GM23338 (cell line): ENCODE results near the gene TIMM17A. TPM values are rescaled to one million over a fixed set of nuclear protein-coding genes. Genes with fewer than 3 reads are reported as not detected.

Experiments
- ATAC-seq: fragments of 200-7000 bp; cut with Tn5 transposase; 3 replicates; pipeline ENCODE4 v1.9.1; 2020
- DNase-seq: peaks from one replicate; pipeline ENCODE4 v3.0.0-alpha.2; 2015; ENCODE audit warnings: low spot score
- H2AFZ ChIP-seq: fragments of 200-600 bp; sonication (generic); 2 replicates; pipeline ENCODE4 v1.8.0; 2016; ENCODE audit warnings: antibody characterized with exemption, mild to moderate bottlenecking, moderate library complexity
- H3F3A ChIP-seq: fragments of 200-600 bp; sonication (generic); replicated peaks from 2 replicates; pipeline ENCODE4 v1.8.0; 2017; ENCODE audit warnings: antibody characterized with exemption, mixed run types, low read depth
- H3K27ac ChIP-seq: fragments of 200-600 bp; sonication (generic); 2 replicates; pipeline ENCODE4 v1.6.1; 2016; ENCODE audit warnings: low read depth
- H3K27me3 ChIP-seq: fragments of 200-600 bp; sonication (generic); 2 replicates; pipeline ENCODE4 v1.8.0; 2016; ENCODE audit warnings: mild to moderate bottlenecking, mixed run types, moderate library complexity; ENCODE audit not compliant: insufficient read depth
- H3K36me3 ChIP-seq: fragments of 200-600 bp; sonication (generic); 2 replicates; pipeline ENCODE4 v1.8.0; 2016; ENCODE audit warnings: mild to moderate bottlenecking; ENCODE audit not compliant: insufficient read depth
- H3K4me1 ChIP-seq: fragments of 200-600 bp; sonication (generic); 2 replicates; pipeline ENCODE4 v1.8.0; 2016; ENCODE audit warnings: mild to moderate bottlenecking, moderate library complexity; ENCODE audit not compliant: insufficient read depth
- H3K4me2 ChIP-seq: fragments of 200-600 bp; sonication (generic); 2 replicates; pipeline ENCODE4 v1.7.1; 2017; ENCODE audit warnings: mixed run types
- H3K4me3 ChIP-seq: fragments of 200-600 bp; sonication (generic); 2 replicates; pipeline ENCODE4 v1.6.1; 2016; ENCODE audit warnings: mixed run types
- H3K79me2 ChIP-seq: fragments of 200-600 bp; sonication (generic); replicated peaks from 2 replicates; pipeline ENCODE4 v1.8.0; 2017; ENCODE audit warnings: mild to moderate bottlenecking; ENCODE audit not compliant: insufficient read depth
- H3K9me2 ChIP-seq: fragments of 200-600 bp; sonication (generic); 2 replicates; pipeline ENCODE4 v1.8.0; 2017; ENCODE audit not compliant: insufficient read depth
- H4K20me1 ChIP-seq: fragments of 200-600 bp; sonication (generic); replicated peaks from 2 replicates; pipeline ENCODE4 v1.8.0; 2017; ENCODE audit warnings: mild to moderate bottlenecking; ENCODE audit not compliant: insufficient read depth
- H3K27ac Mint-ChIP-seq: 2 replicates; pipeline ENCODE4 v1.8.0; 2020; ENCODE audit warnings: inconsistent platforms, mild to moderate bottlenecking, moderate library complexity, mixed read lengths
- H3K27me3 Mint-ChIP-seq: 3 replicates; pipeline ENCODE4 v1.8.0; 2022; ENCODE audit warnings: low read depth, mild to moderate bottlenecking, moderate library complexity, mixed read lengths, inconsistent platforms; ENCODE audit not compliant: insufficient read depth, poor library complexity
- H3K36me3 Mint-ChIP-seq: 3 replicates; pipeline ENCODE4 v1.8.0; 2021; ENCODE audit warnings: low read depth, mild to moderate bottlenecking, inconsistent platforms, moderate library complexity, mixed read lengths
- H3K4me1 Mint-ChIP-seq: 3 replicates; pipeline ENCODE4 v1.8.0; 2020; ENCODE audit warnings: mild to moderate bottlenecking, inconsistent platforms, mixed read lengths
- H3K4me3 Mint-ChIP-seq: 3 replicates; pipeline ENCODE4 v1.8.0; 2021; ENCODE audit warnings: moderate library complexity, mild to moderate bottlenecking, inconsistent platforms, mixed read lengths
- H3K9me3 Mint-ChIP-seq: 3 replicates; pipeline ENCODE4 v1.8.0; 2020; ENCODE audit warnings: moderate library complexity, mild to moderate bottlenecking, inconsistent platforms, mixed read lengths
- CREB1 ChIP-seq: fragments of 250-450 bp; sonication (Bioruptor Pico); IDR thresholded peaks from 2 replicates; pipeline ENCODE4 v1.5.0; 2020; ENCODE audit warnings: low read depth, mild to moderate bottlenecking, moderate library complexity
- EZH2 ChIP-seq: fragments of 200-600 bp; sonication (generic); IDR thresholded peaks from one replicate; pipeline ENCODE4 v1.8.0; 2017; ENCODE audit warnings: antibody characterized with exemption, mild to moderate bottlenecking, low read depth; ENCODE audit not compliant: unreplicated experiment
- EZH2phosphoT487 ChIP-seq: fragments of 200-600 bp; sonication (generic); IDR thresholded peaks from one replicate; pipeline ENCODE4 v1.8.1; 2018; ENCODE audit warnings: antibody characterized with exemption; ENCODE audit not compliant: unreplicated experiment
- JUNB ChIP-seq: IDR thresholded peaks from one replicate; pipeline ENCODE4 v1.6.1; 2016; ENCODE audit warnings: antibody characterized with exemption; ENCODE audit not compliant: unreplicated experiment
- NANOG ChIP-seq: IDR thresholded peaks from 2 replicates; pipeline ENCODE4 v1.6.1; 2016; ENCODE audit warnings: antibody characterized with exemption, borderline replicate concordance
- ZNF331 ChIP-seq: fragments of 250-450 bp; sonication (Bioruptor Pico); IDR thresholded peaks from 2 replicates; pipeline ENCODE4 v1.5.0; 2020; ENCODE audit warnings: low read depth, mild to moderate bottlenecking, moderate library complexity
- polyA plus RNA-seq: library from polyadenylated mRNA; unstranded; fragments of >200 nt; fragmentation: Nextera tagmentation; extraction: Ambion mirVana; gene quantifications from 2 replicates; pipeline ENCODE4 v1.2.1, GENCODE V29; 2016
- total RNA-seq: library from RNA; depleted of rRNA; stranded (reverse); fragments of >200 nt; shearing (Covaris generic); gene quantifications from 2 replicates; pipeline ENCODE4 v1.2.3, GENCODE V29; 2014
- TF ChIP-seq, protein P1 (sequence below): IDR thresholded peaks from 2 replicates; pipeline ENCODE4 v1.6.1; 2016; ENCODE audit warnings: antibody characterized with exemption
- TF ChIP-seq, protein P2 (sequence below): IDR thresholded peaks from one replicate; pipeline ENCODE4 v1.6.1; 2018; ENCODE audit warnings: antibody characterized with exemption; ENCODE audit not compliant: unreplicated experiment
- TF ChIP-seq, protein P3 (sequence below), 2 experiments: fragments of 200-600 bp in 1 of 2; sonication (generic) in 1 of 2; conservative IDR thresholded peaks; 2 replicates each; pipeline versions ENCODE4 v1.5.1 to v1.6.1; 2016 to 2017; ENCODE audit warnings: antibody characterized with exemption in 2 of 2, low read depth in 2 of 2, mild to moderate bottlenecking in 2 of 2, moderate library complexity in 1 of 2

TIMM17A gene
- total and polyA plus RNA-seq, 2 experiments from 2014 or later: 38.5 to 60.0 TPM

DNA sequence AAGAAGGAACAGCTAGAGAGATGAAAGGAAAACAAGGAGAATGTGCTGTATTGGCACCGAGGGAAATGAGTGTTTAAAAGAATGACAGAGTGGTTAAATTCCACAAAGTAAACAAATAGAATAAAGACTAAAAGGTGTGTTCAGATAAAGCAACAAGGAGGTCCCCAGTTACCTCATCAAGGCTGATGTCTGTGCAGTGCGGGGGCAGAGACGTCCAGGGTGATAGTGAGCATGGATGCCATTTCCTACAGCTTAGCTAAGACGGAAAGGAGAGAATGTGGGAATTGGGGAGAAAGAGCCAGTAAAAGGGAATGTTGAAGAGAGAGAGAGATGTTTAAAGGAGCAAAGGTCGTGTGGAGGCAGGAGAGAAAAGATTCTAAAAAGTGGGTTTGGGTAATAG, 24.5 kb upstream of the TIMM17A start:
- no peaks in the 10 kb centered on the region for H3K27me3 ChIP-seq
- H4K20me1 ChIP-seq: no peaks in the 10 kb centered on the region
- Mint-ChIP-seq H3K36me3 (no peaks in the 10 kb centered on the region), H3K4me1 (no peaks in the 10 kb centered on the region), H3K9me3 (no peaks in the 10 kb centered on the region), H3K27me3 (no peaks in the 10 kb centered on the region), H3K27ac (no peak overlapping the region), H3K4me3 (no peak overlapping the region)
- H3K79me2 ChIP-seq: no peaks in the 10 kb centered on the region
- H3K4me1 ChIP-seq: no peaks in the 10 kb centered on the region
- no peak overlapping the region for H3K4me2 ChIP-seq
- no peaks in the 10 kb centered on the region for H3K36me3 ChIP-seq
- no peak overlapping the region for H3K4me3 ChIP-seq
- H2AFZ ChIP-seq: no peak overlapping the region
- 0 out of 2 replicates have a peak, but pooled peaks cover 4% of the 10 kb centered on the region for H3K9me2 ChIP-seq
- ATAC-seq: no peak
- H3K27ac ChIP-seq: no peak overlapping the region
- H3F3A ChIP-seq: no peaks in the 10 kb centered on the region
- DNase-seq: no peak
- TF ChIP-seq CREB1 (no peak), EZH2phosphoT487 (no peak), ZNF331 (CRISPR knock-in tag) (no peak)
- TF ChIP-seq, protein P1, sequence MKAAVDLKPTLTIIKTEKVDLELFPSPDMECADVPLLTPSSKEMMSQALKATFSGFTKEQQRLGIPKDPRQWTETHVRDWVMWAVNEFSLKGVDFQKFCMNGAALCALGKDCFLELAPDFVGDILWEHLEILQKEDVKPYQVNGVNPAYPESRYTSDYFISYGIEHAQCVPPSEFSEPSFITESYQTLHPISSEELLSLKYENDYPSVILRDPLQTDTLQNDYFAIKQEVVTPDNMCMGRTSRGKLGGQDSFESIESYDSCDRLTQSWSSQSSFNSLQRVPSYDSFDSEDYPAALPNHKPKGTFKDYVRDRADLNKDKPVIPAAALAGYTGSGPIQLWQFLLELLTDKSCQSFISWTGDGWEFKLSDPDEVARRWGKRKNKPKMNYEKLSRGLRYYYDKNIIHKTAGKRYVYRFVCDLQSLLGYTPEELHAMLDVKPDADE: no peak
- TF ChIP-seq, protein P2, sequence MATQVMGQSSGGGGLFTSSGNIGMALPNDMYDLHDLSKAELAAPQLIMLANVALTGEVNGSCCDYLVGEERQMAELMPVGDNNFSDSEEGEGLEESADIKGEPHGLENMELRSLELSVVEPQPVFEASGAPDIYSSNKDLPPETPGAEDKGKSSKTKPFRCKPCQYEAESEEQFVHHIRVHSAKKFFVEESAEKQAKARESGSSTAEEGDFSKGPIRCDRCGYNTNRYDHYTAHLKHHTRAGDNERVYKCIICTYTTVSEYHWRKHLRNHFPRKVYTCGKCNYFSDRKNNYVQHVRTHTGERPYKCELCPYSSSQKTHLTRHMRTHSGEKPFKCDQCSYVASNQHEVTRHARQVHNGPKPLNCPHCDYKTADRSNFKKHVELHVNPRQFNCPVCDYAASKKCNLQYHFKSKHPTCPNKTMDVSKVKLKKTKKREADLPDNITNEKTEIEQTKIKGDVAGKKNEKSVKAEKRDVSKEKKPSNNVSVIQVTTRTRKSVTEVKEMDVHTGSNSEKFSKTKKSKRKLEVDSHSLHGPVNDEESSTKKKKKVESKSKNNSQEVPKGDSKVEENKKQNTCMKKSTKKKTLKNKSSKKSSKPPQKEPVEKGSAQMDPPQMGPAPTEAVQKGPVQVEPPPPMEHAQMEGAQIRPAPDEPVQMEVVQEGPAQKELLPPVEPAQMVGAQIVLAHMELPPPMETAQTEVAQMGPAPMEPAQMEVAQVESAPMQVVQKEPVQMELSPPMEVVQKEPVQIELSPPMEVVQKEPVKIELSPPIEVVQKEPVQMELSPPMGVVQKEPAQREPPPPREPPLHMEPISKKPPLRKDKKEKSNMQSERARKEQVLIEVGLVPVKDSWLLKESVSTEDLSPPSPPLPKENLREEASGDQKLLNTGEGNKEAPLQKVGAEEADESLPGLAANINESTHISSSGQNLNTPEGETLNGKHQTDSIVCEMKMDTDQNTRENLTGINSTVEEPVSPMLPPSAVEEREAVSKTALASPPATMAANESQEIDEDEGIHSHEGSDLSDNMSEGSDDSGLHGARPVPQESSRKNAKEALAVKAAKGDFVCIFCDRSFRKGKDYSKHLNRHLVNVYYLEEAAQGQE: no peak

DNA sequence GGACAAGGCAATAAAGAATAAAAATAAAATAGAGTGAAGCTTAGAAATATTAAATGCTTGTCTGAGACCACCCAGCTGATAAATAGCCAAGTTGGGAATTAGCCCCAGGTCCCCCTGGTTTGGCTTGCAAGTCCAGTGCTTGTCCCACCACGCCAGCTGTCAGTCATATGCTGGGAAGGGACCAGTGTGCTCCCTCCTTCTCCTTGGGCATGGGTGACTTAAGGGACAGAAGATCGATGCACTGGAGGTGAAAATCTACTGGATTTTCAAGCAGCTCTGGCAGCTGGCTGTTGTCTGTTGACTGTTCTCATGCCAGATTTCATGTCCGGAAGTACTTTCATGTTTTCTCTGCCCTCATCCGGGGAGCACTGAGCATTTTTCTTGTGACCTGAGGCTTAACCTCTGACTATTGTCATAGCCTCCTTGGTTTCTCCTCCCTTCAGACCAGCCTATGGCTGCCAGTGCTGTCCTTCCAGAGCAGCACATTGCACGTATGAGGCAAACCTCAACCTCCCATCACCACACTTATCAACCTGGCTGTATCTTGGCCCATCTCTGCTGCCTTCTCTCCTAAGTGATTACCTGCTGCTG, 21.4 kb upstream of the TIMM17A start:
- Mint-ChIP-seq H3K27ac (no peak overlapping the region), H3K36me3 (no peaks in the 10 kb centered on the region), H3K27me3 (no peaks in the 10 kb centered on the region), H3K9me3 (no peaks in the 10 kb centered on the region), H3K4me3 (no peak overlapping the region), H3K4me1 (no peaks in the 10 kb centered on the region)
- H3K4me3 ChIP-seq: no peak overlapping the region
- H4K20me1 ChIP-seq: no peaks in the 10 kb centered on the region
- no peaks in the 10 kb centered on the region for H3K27me3 ChIP-seq
- no peaks in the 10 kb centered on the region for H3K36me3 ChIP-seq
- H3K79me2 ChIP-seq: no peaks in the 10 kb centered on the region
- H3K4me1 ChIP-seq: no peaks in the 10 kb centered on the region
- no peaks in the 10 kb centered on the region for H3K9me2 ChIP-seq
- H3F3A ChIP-seq: no peaks in the 10 kb centered on the region
- no peak overlapping the region for H3K4me2 ChIP-seq
- DNase-seq: no peak
- H3K27ac ChIP-seq: no peak overlapping the region
- H2AFZ ChIP-seq: no peak overlapping the region
- ATAC-seq: no peak
- TF ChIP-seq, protein P1: no peak
- TF ChIP-seq ZNF331 (CRISPR knock-in tag): no peak
- TF ChIP-seq CREB1: no peak
- TF ChIP-seq, protein P3, sequence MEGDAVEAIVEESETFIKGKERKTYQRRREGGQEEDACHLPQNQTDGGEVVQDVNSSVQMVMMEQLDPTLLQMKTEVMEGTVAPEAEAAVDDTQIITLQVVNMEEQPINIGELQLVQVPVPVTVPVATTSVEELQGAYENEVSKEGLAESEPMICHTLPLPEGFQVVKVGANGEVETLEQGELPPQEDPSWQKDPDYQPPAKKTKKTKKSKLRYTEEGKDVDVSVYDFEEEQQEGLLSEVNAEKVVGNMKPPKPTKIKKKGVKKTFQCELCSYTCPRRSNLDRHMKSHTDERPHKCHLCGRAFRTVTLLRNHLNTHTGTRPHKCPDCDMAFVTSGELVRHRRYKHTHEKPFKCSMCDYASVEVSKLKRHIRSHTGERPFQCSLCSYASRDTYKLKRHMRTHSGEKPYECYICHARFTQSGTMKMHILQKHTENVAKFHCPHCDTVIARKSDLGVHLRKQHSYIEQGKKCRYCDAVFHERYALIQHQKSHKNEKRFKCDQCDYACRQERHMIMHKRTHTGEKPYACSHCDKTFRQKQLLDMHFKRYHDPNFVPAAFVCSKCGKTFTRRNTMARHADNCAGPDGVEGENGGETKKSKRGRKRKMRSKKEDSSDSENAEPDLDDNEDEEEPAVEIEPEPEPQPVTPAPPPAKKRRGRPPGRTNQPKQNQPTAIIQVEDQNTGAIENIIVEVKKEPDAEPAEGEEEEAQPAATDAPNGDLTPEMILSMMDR (conservative IDR thresholded peaks at IDR 0.05; ENCODE audit: low read depth in 2 of 2): no peak
- TF ChIP-seq EZH2: no peak
- no peak for TF ChIP-seq JUNB
- TF ChIP-seq NANOG: no peak
